ENCODE results near the gene CX3CL1.

Gene CX3CL1

GRCh38 chr16:57329718-57330327 is 42.5 kb upstream of the CX3CL1 start:
- no peaks in the 10 kb centered on the region for H3K27me3 ChIP-seq (ENCODE audit: insufficient read depth, low read length, poor library complexity, severe bottlenecking)
- no peak overlapping the region for H3K4me2 ChIP-seq (ENCODE audit: low read depth, low read length, poor library complexity, severe bottlenecking)
- H3K9me2 ChIP-seq (replicated peaks; ENCODE audit: low read depth, low read length): no peaks in the 10 kb centered on the region
- TF ChIP-seq CTCF (conservative IDR thresholded peaks at IDR 0.05; ENCODE audit: low read length) (no peak), EZH2phosphoT487 (IDR thresholded peaks at IDR 0.05; ENCODE audit: borderline replicate concordance) (no peak)
- H3K4me3 ChIP-seq (ENCODE audit: low read length, poor library complexity, severe bottlenecking): no peak overlapping the region
- H3F3A ChIP-seq (ENCODE audit: low read depth): no peaks in the 10 kb centered on the region
- H3K9me3 ChIP-seq (ENCODE audit: insufficient read depth, low read depth, low read length): no peaks in the 10 kb centered on the region
- H3K9ac ChIP-seq (ENCODE audit: low read depth, low read length, poor library complexity, severe bottlenecking): no peak overlapping the region
- H3K4me1 ChIP-seq (ENCODE audit: insufficient read depth, low read length, poor library complexity, severe bottlenecking): no peaks in the 10 kb centered on the region
- H3K79me2 ChIP-seq (ENCODE audit: insufficient read depth, low read length): no peaks in the 10 kb centered on the region
- H3K36me3 ChIP-seq (ENCODE audit: insufficient read depth, low read length): no peaks in the 10 kb centered on the region
- no peaks in the 10 kb centered on the region for H4K20me1 ChIP-seq (ENCODE audit: insufficient read depth, low read length, poor library complexity, severe bottlenecking)
- H2AFZ ChIP-seq (ENCODE audit: low read length): no peak overlapping the region

DNA sequence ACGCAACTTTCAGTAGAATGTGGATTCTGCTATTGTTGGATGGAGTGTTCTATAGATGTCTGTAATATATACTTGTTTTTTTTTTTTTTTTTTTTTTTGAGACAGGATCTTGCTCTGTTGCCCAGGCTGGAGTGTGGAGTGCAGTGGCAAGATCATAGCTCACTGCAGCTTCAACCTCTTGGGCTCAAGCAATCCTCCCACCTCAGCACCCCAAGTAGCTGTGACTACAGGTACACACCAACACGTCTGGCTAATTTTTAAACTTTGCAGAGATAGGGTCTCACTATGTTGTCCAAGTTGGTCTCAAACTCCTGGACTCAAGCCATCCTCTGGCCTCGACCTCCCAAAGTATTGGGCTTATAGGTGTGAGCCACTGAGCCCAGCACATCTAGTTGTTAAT is 40.9 kb upstream of the CX3CL1 start:
- Histone ChIP-seq H4K20me1 (ENCODE audit: insufficient read depth, low read length, poor library complexity, severe bottlenecking) (no peaks in the 10 kb centered on the region), H3K4me2 (ENCODE audit: low read depth, low read length, poor library complexity, severe bottlenecking) (no peak overlapping the region), H2AFZ (ENCODE audit: low read length) (no peak overlapping the region), H3K4me1 (ENCODE audit: insufficient read depth, low read length, poor library complexity, severe bottlenecking) (no peaks in the 10 kb centered on the region), H3K9ac (ENCODE audit: low read depth, low read length, poor library complexity, severe bottlenecking) (no peak overlapping the region), H3K36me3 (ENCODE audit: insufficient read depth, low read length) (no peaks in the 10 kb centered on the region), H3K79me2 (ENCODE audit: insufficient read depth, low read length) (no peaks in the 10 kb centered on the region), H3F3A (ENCODE audit: low read depth) (no peaks in the 10 kb centered on the region), H3K4me3 (ENCODE audit: low read length, poor library complexity, severe bottlenecking) (no peak overlapping the region), H3K9me2 (replicated peaks; ENCODE audit: low read depth, low read length) (no peaks in the 10 kb centered on the region), H3K27me3 (ENCODE audit: insufficient read depth, low read length, poor library complexity, severe bottlenecking) (no peaks in the 10 kb centered on the region), H3K9me3 (ENCODE audit: insufficient read depth, low read depth, low read length) (no peaks in the 10 kb centered on the region)
- TF ChIP-seq CTCF (conservative IDR thresholded peaks at IDR 0.05; ENCODE audit: low read length): no peak
- TF ChIP-seq EZH2phosphoT487 (IDR thresholded peaks at IDR 0.05; ENCODE audit: borderline replicate concordance): no peak

DNA sequence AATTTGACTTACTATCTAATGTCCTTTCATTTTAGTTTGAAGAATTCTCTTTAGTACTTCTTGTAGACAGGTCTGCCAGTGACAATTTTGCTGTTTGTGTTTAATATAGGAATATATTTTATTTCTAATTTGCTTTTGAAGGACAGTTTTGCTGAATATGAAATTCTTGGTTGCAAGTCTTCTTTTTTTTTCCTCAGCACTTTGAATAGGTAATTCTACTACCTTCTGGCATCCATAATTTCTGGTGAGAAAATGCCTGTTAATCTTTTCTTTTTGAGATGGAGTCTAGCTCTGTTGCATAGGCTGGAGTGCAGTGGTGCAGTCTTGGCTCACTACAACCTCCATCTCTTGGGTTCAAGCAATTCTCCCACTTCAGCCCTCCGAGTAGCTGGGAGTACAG is 38.9 kb upstream of the CX3CL1 start:
- Histone ChIP-seq H3K4me1 (ENCODE audit: insufficient read depth, low read length, poor library complexity, severe bottlenecking) (no peaks in the 10 kb centered on the region), H3K36me3 (ENCODE audit: insufficient read depth, low read length) (no peaks in the 10 kb centered on the region), H3K27me3 (ENCODE audit: insufficient read depth, low read length, poor library complexity, severe bottlenecking) (no peaks in the 10 kb centered on the region), H3K79me2 (ENCODE audit: insufficient read depth, low read length) (no peaks in the 10 kb centered on the region), H3K9me2 (replicated peaks; ENCODE audit: low read depth, low read length) (no peaks in the 10 kb centered on the region), H3F3A (ENCODE audit: low read depth) (no peaks in the 10 kb centered on the region), H3K9ac (ENCODE audit: low read depth, low read length, poor library complexity, severe bottlenecking) (no peak overlapping the region), H3K4me3 (ENCODE audit: low read length, poor library complexity, severe bottlenecking) (no peak overlapping the region), H3K9me3 (ENCODE audit: insufficient read depth, low read depth, low read length) (no peaks in the 10 kb centered on the region), H4K20me1 (ENCODE audit: insufficient read depth, low read length, poor library complexity, severe bottlenecking) (no peaks in the 10 kb centered on the region), H3K4me2 (ENCODE audit: low read depth, low read length, poor library complexity, severe bottlenecking) (no peak overlapping the region), H2AFZ (ENCODE audit: low read length) (no peak overlapping the region)
- TF ChIP-seq EZH2phosphoT487 (IDR thresholded peaks at IDR 0.05; ENCODE audit: borderline replicate concordance) (no peak), CTCF (conservative IDR thresholded peaks at IDR 0.05; ENCODE audit: low read length) (no peak)

All from Loucy (cell line).